ENCODE data around the gene SLC47A1.

DNA sequence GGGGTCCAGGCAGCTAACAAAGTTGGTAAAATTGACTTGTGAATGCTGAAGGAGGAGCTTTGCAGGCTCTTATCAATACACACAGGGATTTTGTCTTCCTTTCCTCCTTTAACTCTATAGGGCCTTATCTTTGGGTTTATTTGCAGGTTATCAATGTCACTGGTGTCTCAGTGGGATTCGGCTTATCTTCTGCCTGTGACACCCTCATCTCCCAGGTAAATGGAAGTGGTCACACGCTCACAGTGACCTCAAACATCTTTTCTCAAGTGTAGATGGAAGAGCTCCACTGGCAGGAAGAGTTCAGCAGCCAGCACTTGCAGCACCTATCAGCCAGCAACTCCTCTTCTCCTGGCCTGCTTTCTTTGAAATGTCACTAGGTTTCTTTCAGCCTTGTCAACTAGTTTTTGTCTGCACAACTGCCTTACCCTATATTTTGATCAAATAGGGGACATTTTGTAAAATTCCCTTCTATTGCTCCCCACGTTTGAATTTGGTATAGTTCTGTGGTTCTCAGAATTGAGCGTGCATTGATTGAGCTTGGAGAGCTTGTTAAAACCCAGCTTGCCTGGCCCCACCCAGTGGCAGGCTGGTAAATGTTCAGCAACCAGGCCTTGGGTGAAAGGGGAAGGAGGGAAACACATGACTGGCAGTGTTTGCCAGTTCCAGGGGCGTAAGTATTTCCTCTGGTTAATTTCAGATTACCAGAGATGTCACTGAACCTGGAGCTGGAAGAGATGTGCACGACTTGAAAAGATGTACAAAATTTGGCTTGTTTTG lies 12.8 kb downstream of the SLC47A1 start:
- TF ChIP-seq POLR2A (IDR thresholded peaks at IDR 0.05; ENCODE audit: low read length) (no peak), GATA1 (IDR thresholded peaks at IDR 0.05; ENCODE audit: low read depth, low read length) (no peak)
